HG03139 (cell line): ENCODE measurements around the gene AIMP1.
"Not testable (repeated sequence)": the region's sequence is repeated elsewhere in the genome, so short reads cannot be mapped to it uniquely, and the experiment has no call there.

Source experiments
- ATAC-seq: cut with Tn5 transposase; IDR thresholded peaks from one replicate; pipeline ENCODE4 v1.9.1; 2021; ENCODE audit not compliant: unreplicated experiment

Gene AIMP1

DNA sequence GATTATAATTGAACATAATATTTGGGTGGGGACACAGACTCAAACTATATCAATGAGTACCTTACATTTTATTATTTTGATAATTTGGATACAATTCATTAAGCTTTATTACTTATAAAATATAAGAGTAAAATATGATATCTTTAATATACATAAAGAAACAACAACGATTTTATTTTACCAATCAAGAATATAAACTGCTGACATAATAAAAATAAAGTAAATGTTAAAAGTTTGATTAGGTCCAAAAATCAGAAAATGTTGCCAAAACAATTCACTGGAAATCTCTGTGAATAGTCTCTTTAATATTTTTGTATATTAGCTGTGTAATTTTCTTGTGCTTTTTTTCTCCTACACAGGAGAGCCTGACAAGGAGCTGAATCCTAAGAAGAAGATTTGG, 30.8 kb downstream of the AIMP1 start:
- no peak for ATAC-seq

DNA sequence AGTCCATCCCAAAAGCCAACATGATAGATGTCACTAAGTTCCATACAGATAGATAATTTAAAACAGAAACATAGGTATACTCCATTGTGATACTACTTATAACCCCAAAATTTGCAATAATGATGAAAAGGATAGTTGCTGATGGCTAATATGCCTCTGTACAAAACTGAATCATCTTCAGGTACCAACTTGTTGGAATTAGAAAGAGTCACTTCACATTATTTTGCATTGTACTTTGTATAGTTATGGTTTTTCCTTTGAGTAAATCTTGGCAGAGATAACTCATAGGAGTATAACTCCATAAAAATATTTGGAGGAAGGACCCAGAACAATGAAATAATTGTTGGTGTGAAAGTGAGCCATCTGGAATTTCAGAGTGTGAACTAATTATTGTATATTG, 34.7 kb downstream of the AIMP1 start:
- ATAC-seq: no peak

- ATAC-seq: no peak
These were observed 37.4 kb downstream of the AIMP1 start for GRCh38 chr4:106353786-106354185.

GRCh38 chr4:106355193-106355592, 38.8 kb downstream of the AIMP1 start:
- ATAC-seq: no peak

DNA sequence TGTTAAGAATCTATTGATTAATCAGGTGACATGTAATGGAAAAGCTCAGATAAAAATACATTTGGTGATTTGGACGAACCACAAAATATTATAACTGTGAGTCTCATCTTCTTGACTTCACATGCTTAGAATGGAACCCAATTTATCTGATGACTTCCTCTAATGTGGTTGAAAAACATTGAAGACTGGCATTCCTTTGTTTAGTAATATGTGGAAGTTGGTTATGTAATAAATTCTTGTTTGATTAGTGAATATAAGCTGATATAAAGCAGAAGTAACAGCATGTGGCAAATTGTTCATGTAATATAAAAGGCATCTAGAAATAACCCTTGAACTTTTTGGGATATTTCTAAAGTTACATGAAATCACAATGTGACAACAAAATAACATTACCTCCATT, 42.5 kb downstream of the AIMP1 start:
- ATAC-seq: no peak

DNA sequence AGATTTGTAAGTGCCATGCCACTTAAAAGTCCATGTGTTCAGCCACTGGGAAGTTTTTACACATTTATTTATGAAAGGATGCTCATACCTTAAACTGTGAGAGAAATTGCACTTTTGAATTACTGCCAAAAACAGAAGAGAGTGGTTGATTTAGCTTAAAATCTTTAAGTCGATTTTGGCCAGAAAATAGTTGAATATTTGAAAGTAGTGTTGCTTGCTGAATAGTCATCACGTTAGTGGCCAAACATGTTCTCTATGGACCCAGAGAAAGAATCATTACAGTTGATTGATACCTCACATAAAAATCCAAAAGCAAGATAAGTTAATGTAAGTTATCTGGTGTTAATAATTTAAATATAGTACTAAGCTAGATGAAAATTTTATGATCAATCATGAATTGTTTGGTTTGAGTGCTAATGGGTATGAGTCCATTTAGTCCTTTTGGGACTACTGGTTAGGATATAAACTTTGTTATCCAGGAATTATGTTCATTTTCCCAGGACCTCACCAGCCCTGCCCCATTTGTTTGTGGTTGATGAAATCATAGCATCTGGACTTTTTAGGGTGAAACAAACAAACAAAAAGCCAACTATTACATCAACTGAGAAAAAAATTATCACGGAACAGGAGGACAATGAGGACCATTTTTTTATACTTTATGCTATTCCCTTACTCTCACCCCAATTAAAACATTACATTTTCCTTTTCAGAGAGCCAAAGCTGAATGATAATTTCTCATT, 45.9 kb downstream of the AIMP1 start:
- no peak for ATAC-seq

DNA sequence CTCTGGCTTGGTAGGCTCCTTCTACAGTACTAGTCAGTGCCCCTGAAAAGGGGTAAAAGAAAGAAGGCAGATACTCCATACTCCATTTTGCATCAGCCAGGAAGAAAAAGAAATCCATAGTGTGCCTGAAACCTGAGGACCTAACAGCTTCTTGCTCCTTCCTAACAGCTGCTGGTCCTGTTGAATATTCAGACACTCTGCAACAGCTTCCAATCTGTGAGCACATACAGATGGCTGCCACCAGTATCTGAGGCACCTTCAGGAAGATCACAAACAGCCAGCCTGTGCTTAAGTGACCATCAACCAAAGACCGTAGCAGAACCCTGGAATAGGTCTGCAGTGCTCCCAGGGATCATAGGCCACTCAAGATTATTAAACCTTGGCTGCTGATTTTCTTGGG, 47.9 kb downstream of the AIMP1 start:
- no peak for ATAC-seq

- no peak for ATAC-seq
These were observed 49.3 kb downstream of the AIMP1 start for GRCh38 chr4:106365613-106366012.

DNA sequence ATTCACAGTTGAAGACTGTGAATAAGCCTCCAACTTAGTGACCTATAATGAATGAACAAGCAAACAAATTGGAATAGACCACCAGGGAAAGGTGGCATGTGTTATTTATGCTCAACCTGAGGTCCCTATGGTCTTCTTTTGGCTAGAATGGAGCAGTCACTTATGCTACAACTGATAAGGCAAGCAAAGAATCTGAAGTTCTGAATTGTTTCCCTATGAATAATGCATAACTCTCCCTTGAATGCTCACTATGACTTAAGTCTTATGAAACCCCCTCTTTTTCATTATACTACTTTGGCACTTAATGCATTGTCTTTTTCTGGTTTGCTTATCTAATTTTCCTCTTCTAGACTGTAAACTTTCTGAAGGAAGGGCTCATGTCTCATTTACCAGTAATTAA, 49.7 kb downstream of the AIMP1 start:
- no peak for ATAC-seq

DNA sequence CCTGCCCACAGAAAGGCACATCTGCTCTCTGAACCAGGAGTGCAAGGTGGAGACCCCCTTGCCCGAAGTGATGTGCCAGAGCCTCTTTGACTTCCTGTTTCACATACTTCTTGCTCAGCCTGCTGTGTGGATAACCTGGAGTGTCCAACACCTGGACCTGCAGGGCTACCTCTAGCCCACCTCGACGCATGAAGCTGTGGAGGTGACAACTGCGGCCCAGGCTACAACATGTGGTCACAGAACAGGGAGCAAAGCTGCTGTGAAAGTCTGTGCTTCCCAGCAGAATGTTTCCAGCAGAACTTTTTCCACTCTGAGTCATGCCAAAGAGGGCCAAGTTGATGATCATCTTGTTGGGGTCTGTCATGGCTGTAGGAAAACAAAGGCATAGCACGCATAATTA, 50.7 kb downstream of the AIMP1 start:
- no peak for ATAC-seq

DNA sequence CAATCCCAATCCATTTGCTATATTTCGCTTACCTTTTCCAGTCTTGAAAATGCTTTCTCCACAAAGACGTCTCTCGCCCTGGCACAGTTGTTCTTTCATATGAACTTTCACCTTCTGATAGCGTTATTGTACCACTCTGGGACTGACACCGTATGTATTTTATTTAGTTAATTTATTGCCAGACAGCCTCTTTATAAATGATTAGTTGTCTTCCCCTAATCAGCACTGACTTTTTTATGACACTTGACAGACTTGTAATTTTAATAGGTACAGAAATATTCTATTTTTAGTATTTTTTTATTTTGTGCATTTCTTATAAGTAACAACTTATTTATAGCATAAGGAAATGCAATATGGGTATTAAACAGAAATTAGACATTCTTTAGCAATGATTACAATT, 52.3 kb downstream of the AIMP1 start, which contains the start of gene GIMD1:
Gene GIMD1 (minus strand): TSS at position 101 of the 400 bp plus-strand sequence. CDS start 1,343 bp downstream, outside the sequence.
- no peak for ATAC-seq

- ATAC-seq: peak; percentile 77
These were observed 53.2 kb downstream of the AIMP1 start for GRCh38 chr4:106369456-106370060.

DNA sequence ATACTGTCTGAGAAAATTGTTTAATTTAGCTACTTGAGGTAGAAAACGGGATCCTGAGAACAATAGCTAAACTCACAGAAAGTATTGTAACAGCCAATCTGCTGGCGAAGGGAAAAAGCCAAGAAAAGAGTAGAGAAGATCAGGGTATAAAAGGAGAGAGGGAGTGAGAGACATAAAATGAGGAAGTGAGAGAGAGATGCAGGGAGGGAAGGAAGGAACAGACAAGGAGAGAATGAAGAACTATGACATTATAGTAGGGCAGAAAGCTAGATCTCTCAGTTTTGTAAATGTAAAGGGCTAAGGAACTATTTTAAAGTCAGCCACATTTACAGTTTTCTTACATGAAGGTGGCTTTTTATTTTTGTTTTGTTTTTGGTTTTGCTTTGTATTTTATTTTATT, 53.9 kb downstream of the AIMP1 start:
- ATAC-seq: no peak

GRCh38 chr4:106371161-106371560, 54.8 kb downstream of the AIMP1 start:
- no peak for ATAC-seq

- no peak for ATAC-seq
These were observed 56.7 kb downstream of the AIMP1 start for GRCh38 chr4:106373026-106373425.

DNA sequence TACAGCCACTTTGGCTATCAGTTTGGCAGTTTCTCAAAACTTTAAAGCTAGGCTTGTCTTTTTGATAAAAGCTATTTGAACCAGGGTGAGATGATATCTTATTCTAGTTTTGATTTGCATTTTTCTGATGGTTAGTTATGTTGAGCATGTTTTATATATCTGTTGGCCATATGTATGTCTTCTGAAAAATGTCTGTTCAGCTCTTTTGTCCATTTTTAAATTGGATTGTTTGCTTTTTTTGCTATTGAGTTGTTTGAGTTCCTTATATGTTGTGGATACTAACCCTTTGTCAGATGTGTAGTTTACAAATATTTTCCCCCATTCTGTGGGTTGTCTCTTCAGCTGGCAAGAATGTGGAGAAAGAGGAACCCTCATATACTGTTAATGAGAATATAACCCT, 63.8 kb downstream of the AIMP1 start:
- no peak for ATAC-seq

DNA sequence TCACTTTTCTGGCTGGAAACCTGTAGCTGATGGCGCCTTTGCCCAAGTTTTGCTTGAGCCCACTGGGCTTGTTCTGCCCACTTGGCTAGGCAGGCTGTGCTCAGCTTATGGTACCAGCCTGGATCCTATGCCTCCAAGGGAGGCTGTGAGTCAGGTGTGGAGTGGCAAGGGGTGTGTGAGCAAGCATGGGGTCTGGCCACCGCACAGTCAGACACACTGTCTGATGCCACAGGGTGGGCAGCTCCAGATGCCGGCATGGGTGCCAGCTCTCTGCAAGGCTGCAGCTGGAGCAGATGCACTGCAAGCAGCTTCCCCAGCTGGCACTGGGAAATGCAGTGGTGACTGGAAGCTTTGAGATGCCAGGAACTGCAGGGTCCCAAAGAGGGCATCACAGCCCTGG, 68.5 kb downstream of the AIMP1 start:
- ATAC-seq: no peak

- ATAC-seq: no peak
These were observed 69.6 kb downstream of the AIMP1 start for GRCh38 chr4:106385853-106386393.

DNA sequence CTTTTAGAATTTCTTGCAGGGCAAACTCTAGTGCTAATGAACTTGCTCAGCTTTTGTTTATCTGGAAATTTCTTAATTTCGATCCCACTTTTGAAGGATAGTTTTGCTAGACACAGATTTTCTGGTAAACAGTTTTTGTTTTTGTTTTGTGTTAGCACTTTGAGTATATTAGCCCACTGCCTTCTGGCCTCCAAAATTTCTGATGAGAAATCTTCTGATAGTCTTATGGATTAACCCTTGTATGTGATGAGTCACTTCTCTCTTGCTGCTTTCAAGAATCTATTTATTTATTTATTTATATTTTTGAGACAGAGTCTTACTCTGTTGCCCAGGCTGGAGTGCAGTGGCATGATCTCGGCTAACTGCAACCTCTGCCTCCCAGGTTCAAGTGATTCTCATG, 79.2 kb downstream of the AIMP1 start:
- ATAC-seq: no peak

GRCh38 chr4:106398898-106399297, 82.5 kb downstream of the AIMP1 start:
- ATAC-seq: not testable (repeated sequence)
